Stimulated activated CD8-positive, alpha-beta memory T cell treated with anti-CD3 and anti-CD28 coated beads, Interleukin-12 subunit alpha, Interleukin-12 subunit beta, amount 100 ng/mL, for 1 hour (primary cell): ENCODE results near the gene HAGH.

Source experiments
- DNase-seq: peaks from one replicate; pipeline ENCODE4 v3.0.0-alpha.2; 2020; ENCODE audit warnings: low read depth

Gene HAGH

DNA sequence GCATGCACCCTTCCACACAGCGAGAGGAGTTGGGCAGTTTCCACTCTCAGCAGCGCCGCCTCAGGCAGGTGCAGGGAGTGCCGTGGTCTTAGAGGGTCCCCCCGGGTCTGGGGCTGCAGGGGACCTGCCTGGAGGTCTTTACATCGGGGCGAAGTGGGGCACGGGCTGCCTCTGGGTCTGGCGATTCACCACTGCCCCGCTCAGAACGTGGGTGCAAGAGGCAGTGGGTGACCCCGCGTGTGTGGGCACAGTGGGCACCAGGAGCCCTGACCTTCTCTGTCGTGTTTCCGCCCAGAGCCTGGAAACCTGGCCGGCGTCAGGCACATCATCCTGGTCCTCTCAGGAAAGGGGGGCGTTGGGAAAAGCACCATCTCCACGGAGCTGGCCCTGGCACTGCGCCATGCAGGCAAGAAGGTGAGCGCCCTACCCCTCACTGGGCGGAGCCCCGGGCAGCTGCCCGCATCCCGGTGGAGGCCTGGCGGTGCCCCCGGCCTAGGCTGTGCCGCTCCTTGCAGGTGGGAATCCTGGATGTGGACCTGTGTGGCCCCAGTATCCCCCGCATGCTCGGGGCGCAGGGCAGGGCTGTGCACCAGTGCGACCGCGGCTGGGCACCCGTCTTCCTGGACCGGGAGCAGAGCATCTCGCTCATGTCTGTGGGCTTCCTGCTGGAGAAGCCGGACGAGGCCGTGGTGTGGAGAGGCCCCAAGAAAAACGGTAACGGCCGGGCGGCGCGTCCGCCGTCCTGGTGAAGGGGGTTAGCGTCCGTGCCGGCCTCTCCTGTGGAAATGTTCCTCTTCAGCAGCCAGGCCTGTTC lies 40.2 kb downstream of the HAGH start:
- no peak for DNase-seq

DNA sequence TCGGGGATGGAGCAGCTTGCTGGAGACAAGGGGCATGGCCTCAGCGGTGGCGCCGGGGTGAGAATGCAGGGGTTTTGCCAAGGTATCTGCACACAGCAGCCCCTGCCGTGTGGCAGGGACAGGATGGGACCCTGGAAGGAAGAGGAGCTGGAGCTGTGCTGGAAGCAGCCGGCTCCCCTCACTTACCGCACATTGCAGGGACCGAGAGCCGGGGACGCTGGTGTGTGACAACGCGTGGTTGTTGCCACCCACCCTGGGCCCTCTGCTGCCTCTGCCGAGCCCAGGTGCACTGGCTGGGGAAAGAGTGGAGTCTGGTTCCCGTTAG lies 40.8 kb downstream of the HAGH start:
- no peak for DNase-seq

DNA sequence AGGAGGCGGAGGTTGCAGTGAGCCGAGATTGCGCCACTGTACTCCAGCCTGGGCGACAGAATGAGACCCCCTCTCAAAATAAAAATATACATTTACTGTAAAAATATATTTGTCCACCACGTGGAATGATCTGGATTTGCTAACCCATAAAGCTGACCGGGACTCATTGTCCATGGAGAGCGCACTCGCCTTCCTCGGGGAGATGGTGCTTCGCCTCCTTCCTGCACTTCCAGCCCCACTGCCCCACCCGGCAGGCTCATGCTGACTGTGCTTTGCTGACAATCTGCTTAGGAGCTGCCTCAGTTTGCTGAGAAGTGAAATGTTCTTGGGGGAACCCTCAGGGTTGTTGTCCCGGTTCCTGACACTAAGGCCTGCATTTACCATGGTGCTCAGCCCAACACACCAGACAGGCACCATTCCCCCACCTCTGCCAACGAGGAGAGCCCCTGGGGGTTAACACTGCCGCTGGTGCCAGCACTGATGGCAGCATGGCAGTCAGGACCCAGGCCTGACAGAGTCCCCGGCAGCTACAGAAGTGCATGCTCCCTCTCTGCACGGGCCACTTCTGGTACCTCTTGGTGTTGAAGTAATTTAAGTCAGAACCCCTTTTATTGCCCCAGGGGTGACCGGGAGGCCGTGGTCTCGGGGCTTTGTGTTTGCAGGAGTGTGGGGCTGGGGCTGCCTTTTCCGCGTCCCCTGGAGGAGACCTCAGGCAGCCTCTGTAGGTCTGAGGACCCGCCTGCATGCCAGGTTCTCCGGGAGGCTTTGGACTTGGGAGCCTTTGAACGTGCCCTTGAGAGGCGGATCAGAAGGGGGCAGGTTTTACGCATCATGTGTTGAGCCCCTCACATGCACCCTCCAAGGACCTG lies 41.4 kb downstream of the HAGH start:
- no peak for DNase-seq

DNA sequence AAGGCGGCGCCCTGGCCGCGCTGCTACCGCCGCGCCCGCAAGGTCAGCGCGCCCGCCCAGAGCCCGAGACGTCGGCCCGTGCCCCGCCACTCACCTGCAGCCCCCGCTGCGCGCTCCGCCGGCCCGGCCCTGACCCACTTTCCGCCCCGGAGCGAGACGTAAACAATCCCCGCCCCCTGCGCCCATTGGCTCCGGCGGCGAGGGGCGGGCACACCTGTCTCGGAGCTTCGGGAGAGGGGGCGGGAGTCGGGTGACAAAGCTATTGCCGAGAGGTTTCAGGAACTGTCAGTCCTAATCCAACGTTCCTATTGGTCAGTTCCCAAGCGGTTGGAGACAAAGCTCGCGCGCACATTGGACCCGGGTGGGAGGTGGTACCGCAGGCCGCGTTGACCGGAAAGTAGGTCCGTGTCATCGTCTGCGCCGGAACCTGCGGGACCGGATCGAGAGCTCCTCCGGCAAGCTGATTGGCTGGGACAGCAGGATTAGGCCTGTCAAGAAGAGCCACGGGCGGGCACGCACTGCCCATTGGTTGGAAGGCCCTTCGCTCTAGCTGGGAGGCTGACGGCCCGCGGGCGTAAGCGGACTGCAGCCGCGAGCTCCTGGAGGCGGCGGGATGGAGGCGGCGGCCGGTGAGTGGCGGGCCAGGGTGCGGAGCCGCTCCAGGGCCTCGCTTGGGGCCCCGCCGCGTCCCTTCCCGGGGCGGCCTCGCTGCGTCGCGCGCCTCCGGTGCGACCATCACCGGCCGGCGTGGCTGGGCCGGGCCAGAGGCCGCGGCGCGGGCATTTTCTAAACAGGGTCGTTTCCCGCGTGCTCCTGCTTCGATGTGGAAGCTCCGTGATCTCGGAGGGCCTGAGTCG lies 44.0 kb downstream of the HAGH start, which contains the start of the genes NUBP2 and SPSB3:
NUBP2 (plus strand) TSS at position 553 of the 857 bp plus-strand sequence; CDS start at position 614, 61 bp downstream.
SPSB3 (minus strand) TSS at position 164 of the 857 bp plus-strand sequence. CDS start 1,088 bp downstream, outside the sequence.
- DNase-seq, result peak; percentile 98

DNA sequence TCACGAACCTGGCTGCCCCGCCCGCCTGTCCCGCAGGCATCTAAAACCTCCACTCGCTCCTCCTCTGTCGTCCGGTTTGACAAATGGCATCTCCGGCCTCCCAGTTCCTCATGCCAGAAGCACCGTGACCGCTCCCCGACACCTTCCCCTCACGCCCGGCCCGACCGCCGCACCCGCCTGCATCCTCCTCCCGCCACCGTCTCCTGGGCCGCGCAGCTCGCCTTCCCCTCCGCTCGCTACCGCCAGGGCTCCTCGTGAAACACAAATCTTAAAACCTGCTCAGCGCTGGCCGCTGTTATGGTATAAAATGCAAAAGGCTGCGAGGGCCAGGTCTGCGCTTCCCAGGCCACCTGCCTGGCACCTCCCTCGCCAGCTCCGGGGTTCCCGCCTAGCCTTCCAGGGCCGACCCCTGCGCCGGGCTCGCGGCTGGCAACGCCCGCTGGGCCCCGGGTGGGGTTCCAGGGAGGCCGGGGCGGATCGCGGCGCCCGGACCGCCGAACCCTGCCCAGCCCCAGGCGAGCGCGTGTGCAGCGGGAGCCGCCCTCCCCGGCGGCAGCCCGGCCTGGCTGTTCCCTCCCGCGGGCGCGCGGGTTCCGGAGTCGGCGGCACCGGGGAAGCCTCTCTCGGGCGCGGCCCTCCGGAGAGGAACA lies 44.7 kb downstream of the HAGH start:
- no peak for DNase-seq

DNA sequence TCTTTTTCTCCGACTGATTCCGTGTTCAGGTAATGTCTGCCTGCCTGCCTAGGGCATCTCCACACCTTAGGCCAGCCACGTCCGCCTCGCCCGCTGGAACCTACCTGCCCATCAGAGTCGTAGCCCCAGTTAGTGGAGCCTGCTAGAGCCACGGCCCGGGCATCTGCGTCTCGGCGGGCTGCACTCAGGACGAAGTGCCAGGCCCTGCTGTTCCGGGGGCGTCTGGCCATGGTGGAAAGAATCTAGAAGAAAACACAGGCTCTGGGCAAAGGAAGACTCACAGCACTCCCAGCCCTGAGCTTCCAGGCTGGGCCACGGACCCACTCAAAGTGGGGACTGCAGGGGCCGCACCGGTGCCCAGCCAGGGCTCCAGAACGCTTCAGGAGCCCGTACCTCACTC lies 45.4 kb downstream of the HAGH start:
- no peak for DNase-seq

DNA sequence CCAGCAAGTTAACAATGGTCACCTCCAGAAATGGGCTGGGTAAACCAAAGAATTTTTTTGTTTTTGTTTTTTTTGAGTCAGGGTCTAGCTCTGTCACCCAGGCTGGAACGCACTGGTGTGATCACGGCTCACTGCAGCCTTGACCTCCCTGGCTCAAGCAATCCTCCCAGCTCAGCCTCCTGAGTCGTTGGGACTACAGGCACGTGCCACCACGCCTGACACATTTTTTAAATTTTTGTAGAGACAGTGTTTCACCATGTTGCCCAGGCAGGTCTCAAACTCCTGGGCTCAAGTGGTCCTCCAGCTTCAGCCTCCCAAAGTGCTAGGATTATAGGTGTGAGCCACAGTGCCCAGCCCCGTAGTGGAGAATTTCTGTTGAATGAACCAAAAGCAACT lies 46.0 kb downstream of the HAGH start:
- DNase-seq, result no peak

DNA sequence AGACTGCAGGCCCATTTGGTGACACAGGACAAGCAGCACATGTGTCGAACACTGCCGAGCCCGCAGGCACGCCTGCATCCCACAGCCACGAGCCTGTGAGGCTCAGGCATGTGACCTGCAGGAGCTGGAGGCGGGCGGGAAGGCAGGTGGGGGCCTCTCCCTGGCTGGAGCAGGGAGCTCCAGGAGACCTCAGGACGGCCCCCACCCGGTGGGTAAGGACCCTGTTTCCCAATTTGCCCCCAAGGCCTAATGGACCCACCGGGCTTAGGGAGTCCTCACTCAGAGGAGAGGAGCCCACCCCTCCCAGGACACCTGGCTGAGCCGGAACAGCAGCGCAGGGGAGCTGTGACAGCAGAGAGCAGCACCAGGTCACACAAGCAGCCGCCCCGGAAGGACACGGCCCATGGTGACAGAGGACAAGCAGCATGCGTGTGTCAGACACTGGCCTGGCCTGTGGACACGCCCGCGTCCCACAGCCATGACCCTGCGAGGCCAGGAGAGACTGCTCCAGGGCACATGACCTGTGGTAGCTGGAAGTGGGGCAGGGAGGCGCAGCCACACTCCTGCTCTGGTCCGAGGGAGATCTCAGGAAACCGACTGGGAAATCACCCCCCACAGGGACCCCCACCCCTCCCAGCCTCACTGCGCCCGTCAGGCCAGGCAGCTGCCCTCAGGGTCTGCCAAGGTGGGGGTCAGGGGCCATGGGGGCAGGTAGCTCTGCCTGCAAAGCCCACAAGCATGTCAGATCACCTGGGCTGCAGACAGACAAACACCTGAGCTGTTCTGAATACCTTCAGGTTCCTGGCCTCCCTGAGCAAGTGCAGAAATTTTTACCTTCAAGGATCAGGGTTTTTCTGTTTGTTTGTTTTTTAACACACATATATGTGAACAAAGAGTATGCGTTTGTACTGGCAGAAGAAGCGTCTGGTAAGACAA lies 46.6 kb downstream of the HAGH start:
- DNase-seq, result no peak

DNA sequence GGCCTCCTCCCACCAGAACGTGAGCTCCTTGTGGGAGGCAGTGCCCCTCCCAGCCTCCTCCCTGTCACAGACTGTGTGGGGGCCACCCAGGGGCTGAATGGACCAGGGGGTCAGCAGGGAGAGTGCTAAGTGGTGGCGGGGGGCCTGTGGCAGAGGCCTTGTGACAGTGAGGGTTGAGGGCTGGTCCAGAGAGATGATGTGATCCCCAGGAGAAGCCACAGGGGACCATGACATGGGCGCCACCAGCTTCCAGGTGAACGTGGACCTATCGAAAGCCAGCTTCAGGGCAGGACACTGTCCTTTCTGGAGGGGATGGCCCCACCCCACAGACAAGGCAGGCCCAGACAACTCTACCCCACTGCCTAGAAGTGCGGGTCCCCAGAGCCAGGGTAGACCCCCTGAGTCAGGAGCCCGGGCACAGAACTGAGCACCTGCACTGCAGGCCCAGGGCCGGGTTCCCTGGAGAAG lies 47.4 kb downstream of the HAGH start:
- no peak for DNase-seq

DNA sequence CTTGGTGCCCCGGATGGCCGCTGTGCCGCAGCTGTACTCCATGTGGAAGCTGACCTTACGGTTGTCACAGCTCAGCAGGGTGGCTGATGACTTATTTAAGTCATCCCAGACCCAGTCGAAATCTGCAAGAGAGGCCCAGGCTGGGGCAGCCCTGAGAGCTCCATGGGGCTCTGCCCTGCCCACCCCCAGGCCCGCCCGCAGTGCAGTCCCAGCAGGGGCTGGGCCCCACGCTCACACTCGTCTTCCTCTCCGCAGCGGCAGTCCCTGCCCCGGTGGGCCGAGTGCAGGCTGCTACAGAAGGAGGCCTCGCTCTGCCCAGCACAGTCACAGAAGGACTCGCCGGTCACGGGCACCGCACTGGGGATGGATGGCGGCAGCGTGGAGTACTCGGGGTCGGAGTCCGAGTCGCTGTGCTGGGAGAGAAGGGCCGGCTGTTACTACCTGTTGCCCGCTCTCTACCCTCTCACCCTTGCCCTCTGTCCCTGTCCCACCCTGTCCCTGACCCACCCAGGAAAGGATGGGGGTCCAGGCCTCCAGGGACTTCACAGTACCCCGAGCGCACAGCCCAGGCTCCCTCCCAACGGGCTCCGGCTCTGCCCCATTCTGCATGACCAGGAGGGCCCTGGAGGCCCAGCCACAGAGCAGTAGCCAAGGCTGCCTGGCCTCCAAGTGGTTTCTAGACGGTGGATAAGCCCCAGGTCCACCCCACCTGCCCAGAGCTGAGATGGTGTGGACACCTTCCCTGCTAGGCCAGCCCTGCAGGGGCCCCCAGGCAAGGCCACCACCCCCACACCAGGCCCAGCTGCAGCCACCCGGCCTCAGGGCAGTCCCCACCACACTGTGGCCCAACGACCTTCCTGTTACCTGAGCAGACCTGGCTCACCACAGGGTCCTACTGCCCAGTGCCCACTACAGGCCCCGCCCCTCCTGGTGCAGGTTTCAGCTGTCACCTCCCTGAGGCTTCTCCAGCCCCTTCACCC lies 48.1 kb downstream of the HAGH start:
- DNase-seq, result no peak

DNA sequence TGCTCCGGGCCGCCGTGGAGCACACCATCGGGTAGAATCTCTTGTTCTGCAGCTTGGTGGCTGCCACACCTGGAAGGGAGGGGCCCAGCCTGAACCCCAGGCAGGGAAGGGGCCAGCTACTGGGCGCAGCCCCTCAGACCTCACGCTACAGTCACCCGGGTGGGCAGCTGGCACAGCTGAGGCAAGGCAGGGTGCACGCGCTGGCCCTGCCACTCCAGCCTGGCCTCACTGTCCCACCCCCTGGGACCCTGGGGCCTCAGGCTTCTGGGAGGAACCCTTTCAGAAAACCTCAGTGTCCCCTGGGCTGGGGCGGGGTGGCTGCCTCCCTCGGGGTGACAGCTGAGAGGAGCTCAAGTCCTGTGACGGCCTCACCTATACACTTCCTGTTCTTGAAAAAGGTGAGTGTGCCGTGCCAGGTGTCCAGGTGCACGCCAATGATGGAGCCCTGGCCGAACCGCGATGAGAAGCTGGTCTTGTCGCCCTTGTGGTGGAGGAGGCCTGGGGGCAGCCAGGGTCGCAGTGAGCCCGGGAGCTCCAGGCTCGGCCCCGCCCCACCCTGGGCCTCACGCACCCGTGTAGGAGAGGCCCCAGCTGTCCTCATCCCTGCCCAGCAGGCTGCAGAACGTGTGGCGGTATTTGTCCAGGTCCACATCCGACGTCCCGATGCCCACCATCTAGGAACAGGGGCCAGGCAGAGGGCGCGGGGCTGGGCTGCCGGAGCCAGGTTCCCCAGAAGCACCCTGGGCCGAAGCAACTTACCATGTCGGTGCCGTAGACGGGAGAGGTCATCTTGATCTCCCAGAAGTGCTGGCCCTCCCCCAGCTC lies 49.0 kb downstream of the HAGH start:
- no peak for DNase-seq

DNA sequence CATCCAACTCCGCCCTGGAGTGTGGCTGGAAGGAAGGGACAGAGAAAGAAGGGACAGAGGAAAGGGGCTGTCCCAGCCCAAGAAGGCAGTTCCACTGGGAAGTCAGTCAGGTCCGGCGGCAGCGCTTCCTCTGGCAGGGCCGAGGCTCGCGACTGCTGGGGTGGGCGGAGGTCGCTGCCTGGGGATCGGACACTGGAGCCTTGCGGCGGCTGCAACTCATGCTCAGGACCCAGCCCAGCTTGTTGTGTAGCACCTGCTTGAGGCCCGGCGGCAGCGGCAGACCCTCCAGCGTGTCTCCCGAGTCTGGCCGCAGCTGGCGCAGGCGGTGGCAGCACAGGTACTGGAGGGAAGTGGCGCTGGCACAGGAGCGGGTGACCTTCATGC lies 49.6 kb downstream of the HAGH start:
- no peak for DNase-seq

DNA sequence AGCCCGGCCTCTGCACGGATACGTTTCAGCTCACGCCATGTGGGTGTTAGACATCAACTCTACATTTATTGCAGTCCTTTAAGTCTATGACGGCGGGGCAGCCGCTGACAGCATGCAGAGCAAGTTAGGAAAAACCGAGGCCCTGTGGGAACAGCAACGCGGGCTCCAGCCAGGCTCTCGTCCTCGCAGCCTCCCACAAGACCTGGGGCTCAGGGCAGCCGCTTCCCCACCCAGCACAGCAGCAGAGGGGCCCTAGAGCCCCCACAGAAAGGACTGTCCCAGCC lies 50.0 kb downstream of the HAGH start:
- DNase-seq, result no peak

DNA sequence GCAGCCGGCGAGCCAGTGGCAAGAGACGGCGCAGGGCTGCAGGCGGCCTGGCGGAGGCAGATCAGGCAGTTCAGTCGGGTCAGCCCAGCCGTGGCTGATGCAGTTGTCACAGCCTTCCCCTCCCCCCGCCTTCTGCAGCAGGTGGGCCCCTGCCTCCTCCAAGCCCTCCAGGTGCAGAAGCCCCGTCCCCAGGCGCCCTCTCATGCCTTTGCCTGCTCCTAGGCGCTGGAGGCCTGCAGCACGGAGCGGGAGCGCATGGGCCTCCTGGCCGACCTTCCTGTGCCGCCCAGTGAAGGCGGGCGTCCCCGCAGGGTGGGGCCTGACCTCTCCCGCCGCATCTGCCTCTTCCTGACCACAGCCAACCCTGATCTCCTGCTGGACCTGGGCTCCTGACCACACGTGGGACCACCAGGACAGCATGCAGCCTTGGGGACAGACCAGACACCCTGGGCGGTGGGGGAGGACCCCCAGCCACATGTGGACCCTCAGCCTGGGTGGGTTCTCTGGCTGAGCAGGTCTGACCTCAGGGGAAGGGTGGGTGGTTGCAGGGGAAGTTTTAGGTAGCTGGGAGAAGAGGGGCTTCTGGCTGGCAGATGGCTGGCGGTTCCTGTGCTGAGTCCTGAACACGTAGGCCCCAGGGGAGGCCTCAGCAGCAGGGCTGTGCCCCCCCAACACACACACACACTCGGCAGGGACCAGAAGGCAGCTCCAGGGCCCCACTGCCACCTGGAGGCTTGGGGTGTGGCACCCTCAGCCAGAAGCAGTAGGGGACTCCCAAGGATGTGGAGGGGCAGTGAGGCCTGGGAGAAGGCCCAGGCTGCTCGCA lies 50.6 kb downstream of the HAGH start:
- DNase-seq, result no peak

DNA sequence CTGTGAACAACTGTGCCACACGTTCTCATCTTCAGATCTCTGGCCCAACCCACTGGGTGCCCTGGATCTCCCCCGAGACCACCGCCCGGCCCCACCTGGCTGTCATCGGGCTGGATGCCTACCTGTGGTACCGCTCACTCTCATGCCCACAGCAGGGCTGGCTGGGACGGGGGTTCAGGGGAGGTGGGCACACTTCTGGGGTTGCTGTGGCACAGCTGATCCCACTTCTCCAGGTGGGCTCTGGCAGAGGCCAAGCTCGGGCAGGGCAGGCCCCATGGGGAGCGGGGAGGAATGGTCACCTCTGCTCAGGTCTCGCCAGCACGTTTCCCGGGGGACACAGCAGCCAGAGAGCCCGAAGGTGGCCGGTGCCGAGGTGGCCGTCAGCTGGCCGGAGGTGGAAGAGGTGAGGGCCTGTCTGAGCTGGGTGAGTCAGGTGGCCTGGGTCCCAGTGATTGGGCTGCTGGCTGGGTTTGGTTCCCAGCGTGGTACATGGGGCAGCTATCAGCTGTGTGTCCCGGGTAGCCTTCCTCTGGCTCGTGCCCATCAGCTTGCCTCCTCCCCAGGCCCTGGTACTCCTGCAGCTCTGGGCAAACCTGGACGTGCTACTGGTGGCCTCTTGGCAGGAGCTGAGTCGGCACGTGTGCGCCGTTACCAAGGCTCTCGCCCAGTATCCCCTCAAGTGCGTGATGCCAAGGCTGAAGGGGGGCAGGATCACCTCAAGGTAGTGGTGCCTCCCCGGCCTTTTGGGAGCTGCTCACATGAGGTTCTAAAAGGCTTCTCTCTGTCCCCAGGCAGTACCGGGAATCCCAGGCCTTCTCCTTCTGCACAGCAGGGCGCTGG lies 51.4 kb downstream of the HAGH start:
- DNase-seq, result no peak

DNA sequence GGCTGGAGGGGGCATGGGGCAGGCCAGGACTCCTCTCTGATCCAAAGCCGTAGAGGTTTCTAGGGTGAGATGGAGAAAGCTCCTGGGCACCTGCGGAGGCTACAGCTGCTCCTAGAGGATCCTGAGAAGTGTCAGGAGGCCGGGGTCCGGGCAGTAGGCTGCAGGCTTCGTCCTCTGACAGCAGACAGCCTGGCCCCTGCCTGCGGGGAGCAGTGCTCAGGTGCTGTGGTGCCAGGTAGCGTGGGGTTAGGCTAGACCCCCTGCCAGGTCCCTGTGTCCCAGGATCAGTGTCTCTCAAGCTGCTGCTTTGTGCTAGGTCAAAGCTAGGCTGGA lies 52.2 kb downstream of the HAGH start:
- DNase-seq, result no peak
